MG63 (cell line): ENCODE measurements around the gene GPX4. TPM values are rescaled to one million over a fixed set of nuclear protein-coding genes. Genes with fewer than 3 reads are reported as not detected.
A peak's percentile ranks its signal among the peaks of the same experiment; 100 is the strongest.

ENCODE experiments used
- DNase-seq: peaks from one replicate; pipeline ENCODE4 v3.0.0-alpha.2; 2020
- H3K27me3 ChIP-seq: fragments of 250-450 bp; sonication (Bioruptor Pico); 2 replicates; pipeline ENCODE4 v1.5.1; 2020; ENCODE audit warnings: mild to moderate bottlenecking, moderate library complexity
- H3K36me3 ChIP-seq: fragments of 250-450 bp; sonication (Bioruptor Pico); 2 replicates; pipeline ENCODE4 v1.5.1; 2020; ENCODE audit warnings: mild to moderate bottlenecking, moderate library complexity
- H3K4me3 ChIP-seq: fragments of 250-450 bp; sonication (Bioruptor Pico); 2 replicates; pipeline ENCODE4 v1.5.1; 2020; ENCODE audit warnings: mild to moderate bottlenecking, moderate library complexity
- H3K9me3 ChIP-seq: fragments of 250-450 bp; sonication (Bioruptor Pico); 2 replicates; pipeline ENCODE4 v1.5.1; 2020; ENCODE audit warnings: mild to moderate bottlenecking, moderate library complexity
- total RNA-seq: library from RNA; depleted of rRNA; stranded (reverse); fragments of >200 nt; shearing (Covaris generic); gene quantifications from 2 replicates; pipeline ENCODE4 v1.2.3, GENCODE V29; 2014; ENCODE audit warnings: low replicate concordance

The GPX4 gene
- total RNA-seq, 1 experiment from 2014 or later, result 293 TPM

DNA sequence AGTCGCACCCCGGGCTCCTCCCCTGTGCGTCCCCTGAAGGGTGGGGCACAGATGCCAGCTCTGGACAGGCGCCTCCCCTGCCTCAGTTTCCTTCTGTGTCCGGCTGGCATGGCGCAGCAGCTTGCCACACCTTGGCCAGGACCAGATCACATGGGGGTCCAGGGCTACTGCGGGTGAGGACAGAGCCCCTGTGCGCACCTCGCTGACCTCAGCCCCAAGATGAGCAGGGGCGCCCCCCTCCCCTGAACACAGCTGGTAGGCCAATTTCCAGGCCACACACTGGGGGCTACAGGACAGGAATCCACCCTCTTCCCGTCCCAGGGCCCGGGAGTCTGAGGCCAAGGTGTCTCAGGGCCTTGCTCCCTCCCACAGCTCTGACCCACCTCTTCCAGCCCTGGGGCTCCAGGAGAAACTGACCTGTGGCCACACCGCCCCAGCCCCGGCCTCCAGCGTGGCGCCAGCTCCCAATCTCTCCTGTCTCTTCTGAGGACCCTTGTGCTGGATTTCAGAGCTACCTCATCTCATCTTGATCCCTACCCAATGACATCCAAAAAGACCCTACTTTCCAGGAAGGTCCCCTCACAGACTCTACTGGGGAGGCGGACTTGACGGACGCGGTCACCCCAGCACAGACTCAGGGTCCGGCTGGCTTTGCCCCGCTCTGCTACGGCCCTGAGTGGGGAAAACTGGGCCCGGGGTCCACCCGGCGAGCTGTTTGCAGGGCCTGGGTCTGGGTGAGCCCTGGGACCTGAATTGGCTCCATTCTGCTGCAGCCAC is 42.0 kb downstream of the GPX4 start:
- no peaks in the 10 kb centered on the region for H3K27me3 ChIP-seq
- H3K36me3 ChIP-seq, result peaks cover 23% of the 10 kb centered on the region
- no peak overlapping the region for H3K4me3 ChIP-seq
- H3K9me3 ChIP-seq, result no peaks in the 10 kb centered on the region
- no peak for DNase-seq

DNA sequence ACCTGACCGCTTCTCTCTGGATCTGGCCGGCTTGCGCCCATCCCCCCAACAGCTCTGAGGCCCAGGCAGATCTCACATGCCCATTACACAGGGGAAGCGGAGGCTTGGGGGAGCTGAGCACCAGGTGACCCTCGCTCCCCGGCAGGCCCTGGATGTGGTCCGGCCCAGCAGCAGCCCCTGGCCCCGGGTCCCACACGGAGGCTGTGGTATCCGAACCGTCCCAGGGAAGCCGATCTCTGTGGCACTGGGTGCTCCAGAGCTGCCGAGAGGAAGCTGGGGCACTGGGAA is 42.6 kb downstream of the GPX4 start:
- DNase-seq, result no peak
- Histone ChIP-seq H3K4me3 (no peak overlapping the region), H3K9me3 (no peaks in the 10 kb centered on the region), H3K27me3 (no peaks in the 10 kb centered on the region), H3K36me3 (peaks cover 24% of the 10 kb centered on the region)

DNA sequence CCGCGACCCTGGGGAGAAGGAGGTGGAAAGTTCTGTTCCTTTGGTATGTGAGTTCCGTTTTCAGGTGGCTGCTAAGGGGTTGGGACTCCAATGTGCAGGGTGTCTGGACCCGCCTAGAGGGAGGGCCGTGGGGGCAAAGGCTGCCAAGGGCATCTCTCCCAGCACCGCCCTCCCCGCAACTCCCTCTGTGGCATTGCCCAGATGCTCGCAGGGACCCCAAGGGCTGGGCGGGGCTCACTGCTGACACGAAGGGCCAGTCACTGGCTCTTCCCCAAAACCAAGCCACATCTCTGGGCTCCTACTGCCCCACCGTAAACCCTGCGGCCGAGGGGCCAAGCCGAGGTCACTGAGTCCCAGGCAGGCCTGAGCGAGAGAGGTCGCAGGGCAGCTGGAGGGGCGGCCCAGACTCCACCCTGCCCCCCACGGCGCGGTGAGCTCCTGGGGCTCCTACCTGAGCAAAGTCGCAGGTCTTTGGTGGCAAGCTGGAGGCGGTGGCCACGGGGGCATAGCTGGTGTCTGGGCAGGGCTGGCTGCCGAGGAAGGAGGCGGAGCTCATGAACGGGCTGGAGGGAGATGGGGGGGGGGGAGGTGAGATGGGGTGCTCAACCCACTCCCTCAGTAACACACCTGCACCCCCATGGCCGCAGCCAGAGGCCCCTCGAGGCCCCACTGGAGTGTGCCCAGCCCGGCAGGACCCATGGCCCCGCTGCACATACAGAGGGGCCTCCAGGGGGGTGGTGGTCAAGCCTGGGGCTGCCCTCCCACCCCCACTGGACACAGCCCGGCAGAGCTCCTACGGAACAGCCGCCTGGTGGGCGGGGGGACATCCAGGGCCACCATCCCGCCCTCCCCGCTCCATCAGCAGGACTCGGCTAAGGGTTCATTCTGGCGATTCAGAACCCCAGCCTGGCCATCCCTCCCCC is 43.3 kb downstream of the GPX4 start:
- peaks cover 32% of the 10 kb centered on the region for H3K36me3 ChIP-seq
- no peak for DNase-seq
- no peaks in the 10 kb centered on the region for H3K9me3 ChIP-seq
- H3K4me3 ChIP-seq, result no peak overlapping the region
- no peaks in the 10 kb centered on the region for H3K27me3 ChIP-seq

DNA sequence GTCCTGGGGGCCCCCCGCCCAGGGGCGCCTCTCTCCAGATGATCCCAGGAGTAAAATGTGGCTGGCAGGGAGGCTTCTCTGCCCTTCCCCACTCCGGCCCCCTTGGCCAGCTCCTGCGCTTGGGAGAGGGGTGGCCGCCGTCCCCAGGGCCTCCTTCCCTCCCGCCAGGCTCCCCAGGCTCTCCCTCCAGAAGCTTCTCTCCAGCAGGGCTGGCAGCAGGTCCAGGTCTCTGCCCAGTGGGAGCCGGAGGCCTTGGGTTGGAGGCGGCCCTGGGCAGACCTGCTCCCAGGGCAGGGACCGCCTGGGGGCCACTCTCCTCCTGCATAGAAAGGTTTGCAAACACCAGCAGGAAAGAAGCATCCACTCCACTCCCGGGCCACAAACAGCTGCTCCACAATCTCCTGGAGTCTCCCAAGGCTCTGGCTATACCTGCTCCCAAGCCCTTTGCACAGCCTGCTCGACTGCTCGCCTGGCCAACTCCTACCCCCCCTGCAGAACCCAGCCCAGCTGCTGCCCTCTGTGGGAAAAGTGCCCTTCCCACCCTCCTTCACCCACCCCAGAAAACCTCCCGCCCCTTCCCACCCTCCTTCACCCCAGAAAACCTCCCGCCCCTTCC is 44.2 kb downstream of the GPX4 start:
- no peaks in the 10 kb centered on the region for H3K9me3 ChIP-seq
- no peaks in the 10 kb centered on the region for H3K27me3 ChIP-seq
- peaks cover 28% of the 10 kb centered on the region for H3K36me3 ChIP-seq
- no peak overlapping the region for H3K4me3 ChIP-seq
- no peak for DNase-seq

GRCh38 chr19:1149259-1150045 is 45.7 kb downstream of the GPX4 start:
- H3K4me3 ChIP-seq, result no peak overlapping the region
- DNase-seq, result no peak
- peaks cover 28% of the 10 kb centered on the region for H3K36me3 ChIP-seq
- no peaks in the 10 kb centered on the region for H3K9me3 ChIP-seq
- no peaks in the 10 kb centered on the region for H3K27me3 ChIP-seq

DNA sequence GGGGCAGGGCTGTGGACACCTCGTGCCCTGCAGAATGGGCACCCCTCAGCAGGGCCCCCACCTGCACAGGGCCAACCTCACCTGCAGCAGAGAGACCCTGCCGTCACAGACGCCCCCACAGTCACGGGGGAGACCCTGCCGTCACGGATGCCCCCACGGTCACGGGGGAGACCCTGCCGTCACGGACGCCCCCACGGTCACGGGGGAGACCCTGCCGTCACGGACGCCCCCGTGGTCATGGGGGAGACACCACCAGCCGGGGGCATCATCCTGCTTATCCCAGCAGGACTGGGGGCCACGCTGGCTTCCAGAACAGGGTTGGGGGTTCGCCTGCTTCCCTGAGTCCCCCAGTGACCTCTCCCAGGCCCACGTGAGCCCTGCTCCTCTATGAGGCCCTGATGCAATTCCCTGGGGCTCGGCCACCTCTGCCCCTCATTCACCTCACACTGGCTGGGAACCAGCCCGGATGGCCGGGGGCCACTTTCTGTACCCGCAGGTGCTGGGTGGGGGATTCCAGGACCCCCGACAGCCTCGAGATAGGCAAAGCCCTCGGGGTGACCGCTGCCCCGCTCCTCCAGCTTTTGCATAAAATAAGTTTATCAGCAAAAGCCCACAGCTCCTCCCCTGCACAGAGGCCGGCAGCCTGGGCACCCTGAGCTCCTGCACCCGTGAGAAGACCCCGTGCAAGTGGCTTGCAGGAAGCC is 46.7 kb downstream of the GPX4 start:
- no peaks in the 10 kb centered on the region for H3K9me3 ChIP-seq
- no peaks in the 10 kb centered on the region for H3K27me3 ChIP-seq
- no peak for DNase-seq
- no peak overlapping the region for H3K4me3 ChIP-seq
- H3K36me3 ChIP-seq, result peaks cover 28% of the 10 kb centered on the region

DNA sequence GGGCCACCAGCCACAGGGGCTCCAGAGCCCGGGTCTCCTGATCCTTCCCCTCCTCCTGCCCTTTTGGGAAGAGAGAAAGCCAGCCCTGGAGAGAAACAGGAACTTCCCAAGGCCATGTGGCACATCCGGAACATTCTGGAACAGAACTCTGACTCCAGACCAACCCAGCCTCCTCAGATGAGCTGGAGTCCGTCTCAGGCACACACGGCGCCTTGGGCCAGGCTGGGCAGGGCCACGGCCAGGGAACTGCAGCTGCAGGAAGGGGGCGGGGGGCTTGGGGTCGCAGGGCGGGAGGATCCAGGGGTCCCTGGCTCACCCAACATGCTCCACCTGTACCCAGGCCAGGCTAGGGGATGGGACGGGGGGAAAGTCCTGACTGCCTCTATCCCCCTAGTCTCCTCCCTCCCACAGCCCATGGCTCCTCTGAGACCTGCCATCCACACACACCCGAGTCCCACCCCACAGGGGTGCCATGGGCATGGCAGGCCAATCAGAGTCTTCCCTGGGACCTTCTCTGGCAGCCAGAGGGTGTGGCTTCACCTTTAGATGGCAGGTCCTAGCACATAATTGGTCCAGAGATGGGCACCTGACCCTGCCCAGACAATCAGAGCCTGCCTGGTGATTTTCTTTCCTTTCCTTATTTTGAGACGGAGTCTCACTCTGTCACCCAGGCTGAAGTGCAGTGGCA is 47.4 kb downstream of the GPX4 start:
- no peak for DNase-seq
- Histone ChIP-seq H3K27me3 (no peaks in the 10 kb centered on the region), H3K36me3 (peaks cover 28% of the 10 kb centered on the region), H3K4me3 (no peak overlapping the region), H3K9me3 (no peaks in the 10 kb centered on the region)

DNA sequence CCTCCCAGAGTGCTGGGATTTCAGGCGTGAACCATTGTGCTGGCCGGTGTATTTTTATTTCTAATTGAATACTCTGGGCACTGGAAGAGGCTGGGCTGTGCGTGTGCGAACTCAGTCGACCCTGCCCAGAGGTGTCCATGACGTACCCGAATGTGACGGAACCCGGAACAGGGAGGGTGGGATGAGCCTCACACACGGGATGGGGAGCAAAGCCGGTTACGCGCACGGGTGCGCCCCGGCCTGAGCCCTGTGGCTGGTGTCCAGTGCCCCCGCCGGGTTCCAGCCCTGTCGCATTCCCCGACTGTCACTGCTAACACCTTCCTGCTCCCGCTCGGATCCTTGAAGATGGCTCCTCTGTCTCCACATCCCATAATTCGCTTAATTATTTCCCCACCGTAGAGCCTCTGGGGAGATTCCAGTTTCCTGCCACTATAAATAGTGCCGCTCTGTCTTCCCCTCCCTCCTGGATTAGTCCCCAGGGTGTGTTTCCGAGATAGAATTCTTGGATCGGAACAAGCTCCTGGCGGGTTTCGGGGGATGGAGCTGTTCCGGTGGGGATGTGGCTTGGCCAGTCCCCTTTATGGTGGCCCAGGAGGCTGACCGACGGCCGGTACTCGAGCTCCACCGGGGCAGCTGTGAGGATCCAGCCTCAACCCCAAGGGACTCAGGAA is 48.3 kb downstream of the GPX4 start:
- H3K36me3 ChIP-seq, result peaks cover 26% of the 10 kb centered on the region
- H3K4me3 ChIP-seq, result no peak overlapping the region
- no peak for DNase-seq
- no peaks in the 10 kb centered on the region for H3K27me3 ChIP-seq
- no peaks in the 10 kb centered on the region for H3K9me3 ChIP-seq

- no peaks in the 10 kb centered on the region for H3K9me3 ChIP-seq
- H3K36me3 ChIP-seq, result peaks cover 26% of the 10 kb centered on the region
- no peaks in the 10 kb centered on the region for H3K27me3 ChIP-seq
- no peak overlapping the region for H3K4me3 ChIP-seq
- DNase-seq, result no peak
Observed at GRCh38 chr19:1153891-1154730, 50.3 kb downstream of the GPX4 start.

DNA sequence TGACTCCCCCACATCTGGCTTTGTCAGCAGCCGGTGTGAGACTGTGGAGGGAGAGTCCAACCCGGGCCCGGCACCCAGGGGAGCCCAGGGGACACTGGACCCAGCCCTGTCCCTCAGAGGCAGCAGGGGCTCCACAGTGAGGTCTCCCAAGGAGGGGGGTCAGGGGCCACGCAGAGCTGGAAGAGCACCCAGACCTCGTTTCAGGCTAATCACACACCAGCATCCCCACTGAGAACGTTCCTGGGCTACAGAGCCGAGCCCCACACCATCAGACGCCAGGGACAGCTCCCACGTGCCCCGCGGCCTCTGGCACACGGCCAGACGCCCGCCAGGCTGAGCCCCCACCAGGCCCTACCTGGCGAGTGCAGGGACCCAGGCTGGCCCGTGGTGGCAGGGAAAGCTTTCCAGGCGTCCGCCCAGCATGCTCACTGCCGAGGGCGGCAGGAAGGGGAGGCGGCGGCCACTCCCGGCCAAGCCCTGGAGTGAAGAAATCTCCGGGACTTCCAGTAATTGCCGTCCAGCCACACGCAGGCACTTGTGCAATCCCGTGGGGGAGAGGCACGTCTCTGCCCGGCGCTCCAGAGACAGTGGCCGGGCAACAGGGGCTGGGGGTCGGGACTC is 51.0 kb downstream of the GPX4 start:
- peaks cover 26% of the 10 kb centered on the region for H3K36me3 ChIP-seq
- H3K4me3 ChIP-seq, result no peak overlapping the region
- peak; percentile 76 for DNase-seq
- H3K27me3 ChIP-seq, result no peaks in the 10 kb centered on the region
- H3K9me3 ChIP-seq, result no peaks in the 10 kb centered on the region

- no peaks in the 10 kb centered on the region for H3K27me3 ChIP-seq
- H3K9me3 ChIP-seq, result no peaks in the 10 kb centered on the region
- no peak overlapping the region for H3K4me3 ChIP-seq
- no peak for DNase-seq
- peaks cover 26% of the 10 kb centered on the region for H3K36me3 ChIP-seq
Observed at GRCh38 chr19:1155352-1156304, 51.8 kb downstream of the GPX4 start.
